Astrocyte of the cerebellum (primary cell): ENCODE results near the gene RHD.
"Not testable (repeated sequence)": the region's sequence is repeated elsewhere in the genome, so short reads cannot be mapped to it uniquely, and the experiment has no call there.

Experiments
- DNase-seq: peaks from one replicate; pipeline ENCODE4 v3.0.0-alpha.2; 2011; ENCODE audit warnings: low read depth
- H3K4me3 ChIP-seq: 2 replicates; pipeline ENCODE4 v1.5.1; 2011; ENCODE audit warnings: mild to moderate bottlenecking, low read depth, low read length, moderate library complexity
- CTCF ChIP-seq: IDR thresholded peaks from 2 replicates; pipeline ENCODE4 v1.5.1; 2012; ENCODE audit warnings: low read length, low read depth, moderate library complexity, mild to moderate bottlenecking; ENCODE audit errors: missing control alignments
- in situ Hi-C: cut with HindIII; loops from 2 replicates; pipeline ENCODE4 v1.10.0; 2017; ENCODE audit warnings: low sequenced_read_pairs

The RHD gene

GRCh38 chr1:25290043-25290442 is 17.7 kb downstream of the RHD start:
- in situ Hi-C loops, DNase-seq, H3K4me3 ChIP-seq: not testable (repeated sequence)
- peak; percentile 18 for TF ChIP-seq CTCF

- not testable (repeated sequence) for DNase-seq
These were observed 21.1 kb downstream of the RHD start for GRCh38 chr1:25293426-25293825.

GRCh38 chr1:25294889-25295826 is 22.8 kb downstream of the RHD start:
- H3K4me3 ChIP-seq, DNase-seq, in situ Hi-C loops: not testable (repeated sequence)

More at GRCh38 chr1:25293426-25293825, 21.1 kb downstream of the RHD start:
- H3K4me3 ChIP-seq, in situ Hi-C loops: not testable (repeated sequence)

- in situ Hi-C loops, DNase-seq, H3K4me3 ChIP-seq: not testable (repeated sequence)
These were observed 24.2 kb downstream of the RHD start for GRCh38 chr1:25296501-25296900.

- in situ Hi-C loops, DNase-seq, H3K4me3 ChIP-seq: not testable (repeated sequence)
These were observed 28.4 kb downstream of the RHD start for GRCh38 chr1:25300729-25301128.

GRCh38 chr1:25302330-25302729 is 30.0 kb downstream of the RHD start:
- DNase-seq, H3K4me3 ChIP-seq, in situ Hi-C loops: not testable (repeated sequence)

GRCh38 chr1:25304936-25305335 is 32.6 kb downstream of the RHD start:
- in situ Hi-C loops: not testable (repeated sequence)

GRCh38 chr1:25308168-25308567 is 35.9 kb downstream of the RHD start:
- H3K4me3 ChIP-seq, DNase-seq, in situ Hi-C loops: not testable (repeated sequence)

More at GRCh38 chr1:25304936-25305335, 32.6 kb downstream of the RHD start:
- not testable (repeated sequence) for DNase-seq, H3K4me3 ChIP-seq

GRCh38 chr1:25309085-25309484 is 36.8 kb downstream of the RHD start:
- H3K4me3 ChIP-seq, in situ Hi-C loops, DNase-seq: not testable (repeated sequence)

GRCh38 chr1:25309486-25309885 is 37.2 kb downstream of the RHD start:
- in situ Hi-C loops, DNase-seq, H3K4me3 ChIP-seq: not testable (repeated sequence)

- in situ Hi-C loops: not testable (repeated sequence)
These were observed 40.6 kb downstream of the RHD start for GRCh38 chr1:25312806-25313470.

GRCh38 chr1:25320314-25320938 is 48.1 kb downstream of the RHD start:
- peak; percentile 84 for DNase-seq
- in situ Hi-C loops, H3K4me3 ChIP-seq: not testable (repeated sequence)

More at GRCh38 chr1:25312806-25313470, 40.6 kb downstream of the RHD start:
- H3K4me3 ChIP-seq, DNase-seq: not testable (repeated sequence)

GRCh38 chr1:25322127-25322526 is 49.8 kb downstream of the RHD start:
- DNase-seq, in situ Hi-C loops, H3K4me3 ChIP-seq: not testable (repeated sequence)

GRCh38 chr1:25324407-25324806 is 52.1 kb downstream of the RHD start:
- DNase-seq, H3K4me3 ChIP-seq, in situ Hi-C loops: not testable (repeated sequence)

GRCh38 chr1:25327864-25328790 is 55.8 kb downstream of the RHD start:
- in situ Hi-C loops, H3K4me3 ChIP-seq, DNase-seq: not testable (repeated sequence)
